ENCODE measurements around the gene IMPG2. TPM values are rescaled to one million over a fixed set of nuclear protein-coding genes. Genes with fewer than 3 reads are reported as not detected.

IMPG2 gene
- total RNA-seq, 1 experiment from 2014 or later = 0.04 TPM

DNA sequence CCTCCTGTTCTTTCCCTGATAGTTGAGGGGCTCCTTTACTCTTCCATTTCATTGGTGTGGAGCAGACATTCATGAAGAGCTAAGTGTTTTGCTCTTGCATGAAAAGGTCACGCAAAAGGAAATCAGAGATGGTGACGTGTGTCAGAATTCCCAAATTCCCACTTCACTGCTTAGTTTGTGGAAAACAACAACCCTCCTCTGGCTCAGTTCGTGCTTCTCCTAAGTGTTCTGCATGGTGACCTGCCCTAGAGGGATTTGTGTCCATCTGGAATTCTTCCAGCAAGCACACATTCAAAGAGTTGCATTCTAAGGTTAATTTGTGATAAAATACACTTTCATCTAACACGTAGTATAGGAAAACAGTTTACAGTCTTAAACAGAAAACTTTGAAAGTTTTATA lies 95.6 kb downstream of the IMPG2 start:
- Mint-ChIP-seq H3K27me3 (ENCODE audit: low read depth) (no peaks in the 10 kb centered on the region), H3K9me3 (peaks cover 15% of the 10 kb centered on the region), H3K4me3 (no peak overlapping the region), H3K4me1 (peaks cover 4% of the 10 kb centered on the region; the same call in 1 of the 2 replicates), H3K36me3 (peaks cover 9% of the 10 kb centered on the region), H3K27ac (no peak overlapping the region)
- no peak for ATAC-seq
- DNase-seq (ENCODE audit: low spot score) = no peak
- ChIA-PET POLR2A (no interaction called here), CTCF (no interaction called here)
- TF ChIP-seq, protein P1, sequence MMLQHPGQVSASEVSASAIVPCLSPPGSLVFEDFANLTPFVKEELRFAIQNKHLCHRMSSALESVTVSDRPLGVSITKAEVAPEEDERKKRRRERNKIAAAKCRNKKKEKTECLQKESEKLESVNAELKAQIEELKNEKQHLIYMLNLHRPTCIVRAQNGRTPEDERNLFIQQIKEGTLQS (CRISPR knock-in tag; conservative IDR thresholded peaks at IDR 0.05) = no peak
- TF ChIP-seq SOX15 (CRISPR knock-in tag; IDR thresholded peaks at IDR 0.05) (no peak), SMAD4 (CRISPR knock-in tag; IDR thresholded peaks at IDR 0.05) (no peak)
- TF ChIP-seq, protein P2, sequence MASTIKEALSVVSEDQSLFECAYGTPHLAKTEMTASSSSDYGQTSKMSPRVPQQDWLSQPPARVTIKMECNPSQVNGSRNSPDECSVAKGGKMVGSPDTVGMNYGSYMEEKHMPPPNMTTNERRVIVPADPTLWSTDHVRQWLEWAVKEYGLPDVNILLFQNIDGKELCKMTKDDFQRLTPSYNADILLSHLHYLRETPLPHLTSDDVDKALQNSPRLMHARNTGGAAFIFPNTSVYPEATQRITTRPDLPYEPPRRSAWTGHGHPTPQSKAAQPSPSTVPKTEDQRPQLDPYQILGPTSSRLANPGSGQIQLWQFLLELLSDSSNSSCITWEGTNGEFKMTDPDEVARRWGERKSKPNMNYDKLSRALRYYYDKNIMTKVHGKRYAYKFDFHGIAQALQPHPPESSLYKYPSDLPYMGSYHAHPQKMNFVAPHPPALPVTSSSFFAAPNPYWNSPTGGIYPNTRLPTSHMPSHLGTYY (CRISPR knock-in tag; IDR thresholded peaks at IDR 0.05) = no peak
- TF ChIP-seq, protein P3, sequence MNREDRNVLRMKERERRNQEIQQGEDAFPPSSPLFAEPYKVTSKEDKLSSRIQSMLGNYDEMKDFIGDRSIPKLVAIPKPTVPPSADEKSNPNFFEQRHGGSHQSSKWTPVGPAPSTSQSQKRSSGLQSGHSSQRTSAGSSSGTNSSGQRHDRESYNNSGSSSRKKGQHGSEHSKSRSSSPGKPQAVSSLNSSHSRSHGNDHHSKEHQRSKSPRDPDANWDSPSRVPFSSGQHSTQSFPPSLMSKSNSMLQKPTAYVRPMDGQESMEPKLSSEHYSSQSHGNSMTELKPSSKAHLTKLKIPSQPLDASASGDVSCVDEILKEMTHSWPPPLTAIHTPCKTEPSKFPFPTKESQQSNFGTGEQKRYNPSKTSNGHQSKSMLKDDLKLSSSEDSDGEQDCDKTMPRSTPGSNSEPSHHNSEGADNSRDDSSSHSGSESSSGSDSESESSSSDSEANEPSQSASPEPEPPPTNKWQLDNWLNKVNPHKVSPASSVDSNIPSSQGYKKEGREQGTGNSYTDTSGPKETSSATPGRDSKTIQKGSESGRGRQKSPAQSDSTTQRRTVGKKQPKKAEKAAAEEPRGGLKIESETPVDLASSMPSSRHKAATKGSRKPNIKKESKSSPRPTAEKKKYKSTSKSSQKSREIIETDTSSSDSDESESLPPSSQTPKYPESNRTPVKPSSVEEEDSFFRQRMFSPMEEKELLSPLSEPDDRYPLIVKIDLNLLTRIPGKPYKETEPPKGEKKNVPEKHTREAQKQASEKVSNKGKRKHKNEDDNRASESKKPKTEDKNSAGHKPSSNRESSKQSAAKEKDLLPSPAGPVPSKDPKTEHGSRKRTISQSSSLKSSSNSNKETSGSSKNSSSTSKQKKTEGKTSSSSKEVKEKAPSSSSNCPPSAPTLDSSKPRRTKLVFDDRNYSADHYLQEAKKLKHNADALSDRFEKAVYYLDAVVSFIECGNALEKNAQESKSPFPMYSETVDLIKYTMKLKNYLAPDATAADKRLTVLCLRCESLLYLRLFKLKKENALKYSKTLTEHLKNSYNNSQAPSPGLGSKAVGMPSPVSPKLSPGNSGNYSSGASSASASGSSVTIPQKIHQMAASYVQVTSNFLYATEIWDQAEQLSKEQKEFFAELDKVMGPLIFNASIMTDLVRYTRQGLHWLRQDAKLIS (CRISPR knock-in tag; IDR thresholded peaks at IDR 0.05; ENCODE audit: borderline replicate concordance) = no peak
- TF ChIP-seq, protein P4, sequence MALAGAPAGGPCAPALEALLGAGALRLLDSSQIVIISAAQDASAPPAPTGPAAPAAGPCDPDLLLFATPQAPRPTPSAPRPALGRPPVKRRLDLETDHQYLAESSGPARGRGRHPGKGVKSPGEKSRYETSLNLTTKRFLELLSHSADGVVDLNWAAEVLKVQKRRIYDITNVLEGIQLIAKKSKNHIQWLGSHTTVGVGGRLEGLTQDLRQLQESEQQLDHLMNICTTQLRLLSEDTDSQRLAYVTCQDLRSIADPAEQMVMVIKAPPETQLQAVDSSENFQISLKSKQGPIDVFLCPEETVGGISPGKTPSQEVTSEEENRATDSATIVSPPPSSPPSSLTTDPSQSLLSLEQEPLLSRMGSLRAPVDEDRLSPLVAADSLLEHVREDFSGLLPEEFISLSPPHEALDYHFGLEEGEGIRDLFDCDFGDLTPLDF (CRISPR knock-in tag; IDR thresholded peaks at IDR 0.05) = no peak

DNA sequence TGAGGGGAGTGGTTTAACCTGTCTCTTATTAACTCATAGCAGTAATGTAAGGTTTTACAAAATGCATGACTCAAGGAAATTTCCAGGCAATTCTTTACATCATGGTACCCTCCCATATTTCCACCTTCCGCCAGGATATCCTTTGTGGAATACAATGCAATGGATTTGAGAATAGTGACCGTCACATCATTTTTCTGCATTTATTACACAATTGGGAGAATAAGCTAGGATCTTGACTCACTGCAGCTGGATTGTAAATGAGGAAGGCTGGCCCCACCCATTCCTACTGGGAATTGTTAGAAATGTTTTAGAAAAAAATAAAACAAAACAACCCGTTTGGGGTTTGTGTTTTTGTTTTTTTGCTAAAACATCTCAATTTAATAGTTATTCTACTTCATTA lies 97.4 kb downstream of the IMPG2 start:
- H3K36me3 Mint-ChIP-seq = peaks cover 17% of the 10 kb centered on the region
- no peak overlapping the region for H3K27ac Mint-ChIP-seq
- ATAC-seq (no peak), DNase-seq (ENCODE audit: low spot score) (no peak)
- no peaks in the 10 kb centered on the region for H3K4me1 Mint-ChIP-seq
- peaks cover 23% of the 10 kb centered on the region for H3K9me3 Mint-ChIP-seq
- ChIA-PET POLR2A (no interaction called here), CTCF (no interaction called here)
- no peak overlapping the region for H3K4me3 Mint-ChIP-seq
- no peaks in the 10 kb centered on the region for H3K27me3 Mint-ChIP-seq (ENCODE audit: low read depth)
- TF ChIP-seq FOXJ3 (CRISPR knock-in tag; IDR thresholded peaks at IDR 0.05; ENCODE audit: borderline replicate concordance) = no peak
- no peak for TF ChIP-seq NR1H2 (CRISPR knock-in tag; IDR thresholded peaks at IDR 0.05)
- no peak for TF ChIP-seq CREM (CRISPR knock-in tag; IDR thresholded peaks at IDR 0.05)
- TF ChIP-seq, protein P4 (CRISPR knock-in tag; IDR thresholded peaks at IDR 0.05) = no peak
- no peak for TF ChIP-seq ZNF232 (CRISPR knock-in tag; IDR thresholded peaks at IDR 0.05)
- TF ChIP-seq, protein P5, sequence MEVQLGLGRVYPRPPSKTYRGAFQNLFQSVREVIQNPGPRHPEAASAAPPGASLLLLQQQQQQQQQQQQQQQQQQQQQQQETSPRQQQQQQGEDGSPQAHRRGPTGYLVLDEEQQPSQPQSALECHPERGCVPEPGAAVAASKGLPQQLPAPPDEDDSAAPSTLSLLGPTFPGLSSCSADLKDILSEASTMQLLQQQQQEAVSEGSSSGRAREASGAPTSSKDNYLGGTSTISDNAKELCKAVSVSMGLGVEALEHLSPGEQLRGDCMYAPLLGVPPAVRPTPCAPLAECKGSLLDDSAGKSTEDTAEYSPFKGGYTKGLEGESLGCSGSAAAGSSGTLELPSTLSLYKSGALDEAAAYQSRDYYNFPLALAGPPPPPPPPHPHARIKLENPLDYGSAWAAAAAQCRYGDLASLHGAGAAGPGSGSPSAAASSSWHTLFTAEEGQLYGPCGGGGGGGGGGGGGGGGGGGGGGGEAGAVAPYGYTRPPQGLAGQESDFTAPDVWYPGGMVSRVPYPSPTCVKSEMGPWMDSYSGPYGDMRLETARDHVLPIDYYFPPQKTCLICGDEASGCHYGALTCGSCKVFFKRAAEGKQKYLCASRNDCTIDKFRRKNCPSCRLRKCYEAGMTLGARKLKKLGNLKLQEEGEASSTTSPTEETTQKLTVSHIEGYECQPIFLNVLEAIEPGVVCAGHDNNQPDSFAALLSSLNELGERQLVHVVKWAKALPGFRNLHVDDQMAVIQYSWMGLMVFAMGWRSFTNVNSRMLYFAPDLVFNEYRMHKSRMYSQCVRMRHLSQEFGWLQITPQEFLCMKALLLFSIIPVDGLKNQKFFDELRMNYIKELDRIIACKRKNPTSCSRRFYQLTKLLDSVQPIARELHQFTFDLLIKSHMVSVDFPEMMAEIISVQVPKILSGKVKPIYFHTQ (CRISPR knock-in tag; IDR thresholded peaks at IDR 0.05) = no peak
- TF ChIP-seq ZNF671 (CRISPR knock-in tag; IDR thresholded peaks at IDR 0.05) = no peak
- TF ChIP-seq, protein P6, sequence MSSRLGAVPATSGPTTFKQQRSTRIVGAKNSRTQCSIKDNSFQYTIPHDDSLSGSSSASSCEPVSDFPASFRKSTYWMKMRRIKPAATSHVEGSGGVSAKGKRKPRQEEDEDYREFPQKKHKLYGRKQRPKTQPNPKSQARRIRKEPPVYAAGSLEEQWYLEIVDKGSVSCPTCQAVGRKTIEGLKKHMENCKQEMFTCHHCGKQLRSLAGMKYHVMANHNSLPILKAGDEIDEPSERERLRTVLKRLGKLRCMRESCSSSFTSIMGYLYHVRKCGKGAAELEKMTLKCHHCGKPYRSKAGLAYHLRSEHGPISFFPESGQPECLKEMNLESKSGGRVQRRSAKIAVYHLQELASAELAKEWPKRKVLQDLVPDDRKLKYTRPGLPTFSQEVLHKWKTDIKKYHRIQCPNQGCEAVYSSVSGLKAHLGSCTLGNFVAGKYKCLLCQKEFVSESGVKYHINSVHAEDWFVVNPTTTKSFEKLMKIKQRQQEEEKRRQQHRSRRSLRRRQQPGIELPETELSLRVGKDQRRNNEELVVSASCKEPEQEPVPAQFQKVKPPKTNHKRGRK (CRISPR knock-in tag; IDR thresholded peaks at IDR 0.05; ENCODE audit: borderline replicate concordance) = no peak
- TF ChIP-seq TEAD4 (CRISPR knock-in tag; IDR thresholded peaks at IDR 0.05) = no peak
- no peak for TF ChIP-seq KAT7 (CRISPR knock-in tag; IDR thresholded peaks at IDR 0.05; ENCODE audit: borderline replicate concordance)
- TF ChIP-seq GABPB1 (CRISPR knock-in tag; IDR thresholded peaks at IDR 0.05) = no peak
- TF ChIP-seq RORB (CRISPR knock-in tag; IDR thresholded peaks at IDR 0.05) = no peak
- TF ChIP-seq, protein P1 (CRISPR knock-in tag; conservative IDR thresholded peaks at IDR 0.05) = no peak
- TF ChIP-seq, protein P7, sequence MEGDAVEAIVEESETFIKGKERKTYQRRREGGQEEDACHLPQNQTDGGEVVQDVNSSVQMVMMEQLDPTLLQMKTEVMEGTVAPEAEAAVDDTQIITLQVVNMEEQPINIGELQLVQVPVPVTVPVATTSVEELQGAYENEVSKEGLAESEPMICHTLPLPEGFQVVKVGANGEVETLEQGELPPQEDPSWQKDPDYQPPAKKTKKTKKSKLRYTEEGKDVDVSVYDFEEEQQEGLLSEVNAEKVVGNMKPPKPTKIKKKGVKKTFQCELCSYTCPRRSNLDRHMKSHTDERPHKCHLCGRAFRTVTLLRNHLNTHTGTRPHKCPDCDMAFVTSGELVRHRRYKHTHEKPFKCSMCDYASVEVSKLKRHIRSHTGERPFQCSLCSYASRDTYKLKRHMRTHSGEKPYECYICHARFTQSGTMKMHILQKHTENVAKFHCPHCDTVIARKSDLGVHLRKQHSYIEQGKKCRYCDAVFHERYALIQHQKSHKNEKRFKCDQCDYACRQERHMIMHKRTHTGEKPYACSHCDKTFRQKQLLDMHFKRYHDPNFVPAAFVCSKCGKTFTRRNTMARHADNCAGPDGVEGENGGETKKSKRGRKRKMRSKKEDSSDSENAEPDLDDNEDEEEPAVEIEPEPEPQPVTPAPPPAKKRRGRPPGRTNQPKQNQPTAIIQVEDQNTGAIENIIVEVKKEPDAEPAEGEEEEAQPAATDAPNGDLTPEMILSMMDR (IDR thresholded peaks at IDR 0.05) = no peak
- TF ChIP-seq TP53 (CRISPR knock-in tag; IDR thresholded peaks at IDR 0.05) = no peak
- no peak for TF ChIP-seq PRRX2 (CRISPR knock-in tag; IDR thresholded peaks at IDR 0.05)
